Mononuclear cell (primary cell): ENCODE results near the gene SLAMF8. TPM values are rescaled to one million over a fixed set of nuclear protein-coding genes. Genes with fewer than 3 reads are reported as not detected.

Experiments
- H3K27me3 ChIP-seq: 2 replicates; pipeline ENCODE4 v1.6.0; 2011; ENCODE audit warnings: low read length, control low read depth; ENCODE audit not compliant: insufficient read depth
- H3K4me1 ChIP-seq: 2 replicates; pipeline ENCODE4 v1.5.1; 2011; ENCODE audit warnings: mild to moderate bottlenecking, low read length, control low read depth; ENCODE audit not compliant: insufficient read depth
- H3K4me3 ChIP-seq: 2 replicates; pipeline ENCODE4 v1.5.1; 2011; ENCODE audit warnings: mild to moderate bottlenecking, low read length, moderate library complexity
- H3K9me3 ChIP-seq: 2 replicates; pipeline ENCODE4 v1.5.1; 2011; ENCODE audit warnings: low read depth, mild to moderate bottlenecking, control low read depth, low read length
- total RNA-seq: library from RNA; depleted of rRNA; stranded (reverse); fragments of >200 nt; gene quantifications from one replicate; pipeline ENCODE4 v1.2.3, GENCODE V29; 2012

Gene SLAMF8
- total RNA-seq, 1 donor, result 0.84 TPM

GRCh38 chr1:159829822-159830465, 3.3 kb downstream of the SLAMF8 start:
- no peak overlapping the region for H3K4me3 ChIP-seq
- H3K27me3 ChIP-seq, result no peaks in the 10 kb centered on the region
- no peaks in the 10 kb centered on the region for H3K9me3 ChIP-seq
- H3K4me1 ChIP-seq, result peaks cover 51% of the 10 kb centered on the region

- H3K27me3 ChIP-seq, result no peaks in the 10 kb centered on the region
- H3K4me1 ChIP-seq, result peaks cover 43% of the 10 kb centered on the region
- H3K9me3 ChIP-seq, result no peaks in the 10 kb centered on the region
- no peak overlapping the region for H3K4me3 ChIP-seq
Observed at GRCh38 chr1:159830722-159831121, 4.0 kb downstream of the SLAMF8 start.

GRCh38 chr1:159831412-159832141, 4.9 kb downstream of the SLAMF8 start:
- peaks cover 34% of the 10 kb centered on the region for H3K4me1 ChIP-seq
- H3K9me3 ChIP-seq, result no peaks in the 10 kb centered on the region
- H3K27me3 ChIP-seq, result no peaks in the 10 kb centered on the region
- H3K4me3 ChIP-seq, result no peak overlapping the region

- H3K4me3 ChIP-seq, result no peak overlapping the region
- H3K27me3 ChIP-seq, result no peaks in the 10 kb centered on the region
- no peaks in the 10 kb centered on the region for H3K9me3 ChIP-seq
- H3K4me1 ChIP-seq, result peaks cover 27% of the 10 kb centered on the region
Observed at GRCh38 chr1:159832309-159832708, 5.6 kb downstream of the SLAMF8 start.

GRCh38 chr1:159835356-159835755, 8.7 kb downstream of the SLAMF8 start:
- Histone ChIP-seq H3K4me3 (no peak overlapping the region), H3K27me3 (no peaks in the 10 kb centered on the region), H3K4me1 (no peaks in the 10 kb centered on the region), H3K9me3 (no peaks in the 10 kb centered on the region)

- Histone ChIP-seq H3K4me1 (no peaks in the 10 kb centered on the region), H3K4me3 (no peak overlapping the region), H3K9me3 (no peaks in the 10 kb centered on the region), H3K27me3 (no peaks in the 10 kb centered on the region)
Observed at GRCh38 chr1:159835862-159836525, 9.3 kb downstream of the SLAMF8 start.

- H3K27me3 ChIP-seq, result no peaks in the 10 kb centered on the region
- no peaks in the 10 kb centered on the region for H3K4me1 ChIP-seq
- no peak overlapping the region for H3K4me3 ChIP-seq
- no peaks in the 10 kb centered on the region for H3K9me3 ChIP-seq
Observed at GRCh38 chr1:159838715-159839114, 12.0 kb downstream of the SLAMF8 start.

GRCh38 chr1:159839116-159839849, 12.6 kb downstream of the SLAMF8 start:
- H3K4me3 ChIP-seq, result no peak overlapping the region
- H3K9me3 ChIP-seq, result no peaks in the 10 kb centered on the region
- no peaks in the 10 kb centered on the region for H3K4me1 ChIP-seq

GRCh38 chr1:159841749-159842148, 15.1 kb downstream of the SLAMF8 start:
- H3K9me3 ChIP-seq, result no peaks in the 10 kb centered on the region
- no peaks in the 10 kb centered on the region for H3K27me3 ChIP-seq
- no peaks in the 10 kb centered on the region for H3K4me1 ChIP-seq
- no peak overlapping the region for H3K4me3 ChIP-seq

More at GRCh38 chr1:159839116-159839849, 12.6 kb downstream of the SLAMF8 start:
- H3K27me3 ChIP-seq, result no peaks in the 10 kb centered on the region

GRCh38 chr1:159843459-159843858, 16.8 kb downstream of the SLAMF8 start:
- H3K27me3 ChIP-seq, result no peaks in the 10 kb centered on the region
- H3K4me3 ChIP-seq, result no peak overlapping the region
- no peaks in the 10 kb centered on the region for H3K4me1 ChIP-seq
- no peaks in the 10 kb centered on the region for H3K9me3 ChIP-seq

GRCh38 chr1:159845751-159846629, 19.3 kb downstream of the SLAMF8 start:
- peaks cover 11% of the 10 kb centered on the region for H3K4me1 ChIP-seq
- no peaks in the 10 kb centered on the region for H3K9me3 ChIP-seq
- no peaks in the 10 kb centered on the region for H3K27me3 ChIP-seq
- no peak overlapping the region for H3K4me3 ChIP-seq

- Histone ChIP-seq H3K4me1 (peaks cover 11% of the 10 kb centered on the region), H3K9me3 (no peaks in the 10 kb centered on the region), H3K27me3 (no peaks in the 10 kb centered on the region), H3K4me3 (no peak overlapping the region)
Observed at GRCh38 chr1:159847231-159847630, 20.6 kb downstream of the SLAMF8 start.

- H3K9me3 ChIP-seq, result no peaks in the 10 kb centered on the region
- peaks cover 11% of the 10 kb centered on the region for H3K4me1 ChIP-seq
- no peaks in the 10 kb centered on the region for H3K27me3 ChIP-seq
- no peak overlapping the region for H3K4me3 ChIP-seq
Observed at GRCh38 chr1:159848326-159848725, 21.7 kb downstream of the SLAMF8 start.

GRCh38 chr1:159849626-159850366, 23.1 kb downstream of the SLAMF8 start:
- no peak overlapping the region for H3K4me3 ChIP-seq
- no peaks in the 10 kb centered on the region for H3K9me3 ChIP-seq
- H3K27me3 ChIP-seq, result no peaks in the 10 kb centered on the region
- H3K4me1 ChIP-seq, result peaks cover 21% of the 10 kb centered on the region
